GM23248 (cell line): Measurements from ENCODE around the gene TBC1D22A.

Experiments
- EZH2 ChIP-seq: fragments of 200-600 bp; sonication (generic); IDR thresholded peaks from 2 replicates; pipeline ENCODE4 v1.6.1; 2018; ENCODE audit warnings: antibody characterized with exemption, mild to moderate bottlenecking; ENCODE audit not compliant: insufficient read depth, poor library complexity, severe bottlenecking
- EZH2phosphoT487 ChIP-seq: fragments of 200-600 bp; sonication (generic); IDR thresholded peaks from 2 replicates; pipeline ENCODE4 v1.6.1; 2018; ENCODE audit warnings: antibody characterized with exemption, moderate library complexity, mild to moderate bottlenecking, low read depth; ENCODE audit not compliant: insufficient read depth

GRCh38 chr22:46980392-46980791 is 217.9 kb downstream of the TBC1D22A start:
- TF ChIP-seq EZH2phosphoT487 (no peak), EZH2 (no peak)
